ENCODE results near the gene MAP3K9.

The MAP3K9 gene

GRCh38 chr14:70845601-70846000 lies 36.3 kb upstream of the MAP3K9 start:
- Histone ChIP-seq H3K79me2 (ENCODE audit: insufficient read depth, low read length) (no peaks in the 10 kb centered on the region), H3K9me2 (replicated peaks; ENCODE audit: low read depth, low read length) (no peaks in the 10 kb centered on the region), H3K9ac (ENCODE audit: low read depth, low read length, poor library complexity, severe bottlenecking) (no peak overlapping the region), H3F3A (ENCODE audit: low read depth) (no peaks in the 10 kb centered on the region), H3K36me3 (ENCODE audit: insufficient read depth, low read length) (no peaks in the 10 kb centered on the region), H3K4me1 (ENCODE audit: insufficient read depth, low read length, poor library complexity, severe bottlenecking) (no peaks in the 10 kb centered on the region), H3K4me2 (ENCODE audit: low read depth, low read length, poor library complexity, severe bottlenecking) (no peak overlapping the region), H4K20me1 (ENCODE audit: insufficient read depth, low read length, poor library complexity, severe bottlenecking) (no peaks in the 10 kb centered on the region), H3K27me3 (ENCODE audit: insufficient read depth, low read length, poor library complexity, severe bottlenecking) (no peaks in the 10 kb centered on the region), H3K4me3 (ENCODE audit: low read length, poor library complexity, severe bottlenecking) (no peak overlapping the region), H3K9me3 (ENCODE audit: insufficient read depth, low read depth, low read length) (no peaks in the 10 kb centered on the region), H2AFZ (ENCODE audit: low read length) (no peak overlapping the region)
- TF ChIP-seq EZH2phosphoT487 (IDR thresholded peaks at IDR 0.05; ENCODE audit: borderline replicate concordance) (no peak), CTCF (conservative IDR thresholded peaks at IDR 0.05; ENCODE audit: low read length) (no peak)

DNA sequence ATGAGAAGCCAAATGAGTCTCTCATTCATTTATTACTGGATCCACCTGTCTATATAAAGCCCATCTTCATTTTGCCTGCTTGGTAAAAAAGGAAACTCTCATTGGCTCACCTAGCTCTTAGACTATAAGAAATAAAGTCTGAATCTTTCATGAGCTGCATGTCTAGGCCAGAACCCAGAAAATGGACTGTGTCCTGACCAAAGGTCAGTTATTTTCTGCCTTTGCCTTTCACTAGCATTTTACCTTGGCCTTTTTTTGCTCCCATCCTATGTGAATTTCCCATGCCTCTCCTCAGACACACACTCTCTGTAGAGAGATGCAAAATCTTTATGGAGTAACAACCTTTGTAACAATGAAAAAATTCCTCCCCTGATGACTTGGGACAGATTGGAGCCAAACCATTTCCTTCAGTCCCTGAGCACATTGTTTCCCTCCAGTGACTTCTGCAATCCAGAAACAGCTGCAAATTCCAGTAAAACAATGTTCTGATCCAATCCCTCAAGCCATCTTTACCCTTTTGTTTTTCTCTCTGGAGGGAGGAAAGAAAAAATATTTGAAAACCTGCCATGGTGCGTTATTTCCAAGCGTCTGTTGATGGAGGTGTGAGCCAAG lies 33.6 kb upstream of the MAP3K9 start:
- Histone ChIP-seq H3K4me1 (ENCODE audit: insufficient read depth, low read length, poor library complexity, severe bottlenecking) (no peaks in the 10 kb centered on the region), H3K4me2 (ENCODE audit: low read depth, low read length, poor library complexity, severe bottlenecking) (no peak overlapping the region), H3K27me3 (ENCODE audit: insufficient read depth, low read length, poor library complexity, severe bottlenecking) (no peaks in the 10 kb centered on the region), H4K20me1 (ENCODE audit: insufficient read depth, low read length, poor library complexity, severe bottlenecking) (no peaks in the 10 kb centered on the region), H3K9me3 (ENCODE audit: insufficient read depth, low read depth, low read length) (no peaks in the 10 kb centered on the region), H3K79me2 (ENCODE audit: insufficient read depth, low read length) (no peaks in the 10 kb centered on the region), H3K9ac (ENCODE audit: low read depth, low read length, poor library complexity, severe bottlenecking) (no peak overlapping the region), H3K4me3 (ENCODE audit: low read length, poor library complexity, severe bottlenecking) (no peak overlapping the region), H3K9me2 (replicated peaks; ENCODE audit: low read depth, low read length) (no peaks in the 10 kb centered on the region), H3F3A (ENCODE audit: low read depth) (no peaks in the 10 kb centered on the region), H3K36me3 (ENCODE audit: insufficient read depth, low read length) (no peaks in the 10 kb centered on the region), H2AFZ (ENCODE audit: low read length) (no peak overlapping the region)
- no peak for TF ChIP-seq EZH2phosphoT487 (IDR thresholded peaks at IDR 0.05; ENCODE audit: borderline replicate concordance)
- TF ChIP-seq CTCF (conservative IDR thresholded peaks at IDR 0.05; ENCODE audit: low read length) = no peak

- H3K27me3 ChIP-seq (ENCODE audit: insufficient read depth, low read length, poor library complexity, severe bottlenecking) = no peaks in the 10 kb centered on the region
- no peak overlapping the region for H3K4me2 ChIP-seq (ENCODE audit: low read depth, low read length, poor library complexity, severe bottlenecking)
- no peak overlapping the region for H3K9ac ChIP-seq (ENCODE audit: low read depth, low read length, poor library complexity, severe bottlenecking)
- no peaks in the 10 kb centered on the region for H3F3A ChIP-seq (ENCODE audit: low read depth)
- no peaks in the 10 kb centered on the region for H3K79me2 ChIP-seq (ENCODE audit: insufficient read depth, low read length)
- H3K9me2 ChIP-seq (replicated peaks; ENCODE audit: low read depth, low read length) = no peaks in the 10 kb centered on the region
- H3K9me3 ChIP-seq (ENCODE audit: insufficient read depth, low read depth, low read length) = peaks cover 5% of the 10 kb centered on the region; the same call in 1 of the 2 replicates
- H3K36me3 ChIP-seq (ENCODE audit: insufficient read depth, low read length) = no peaks in the 10 kb centered on the region
- no peak overlapping the region for H3K4me3 ChIP-seq (ENCODE audit: low read length, poor library complexity, severe bottlenecking)
- H4K20me1 ChIP-seq (ENCODE audit: insufficient read depth, low read length, poor library complexity, severe bottlenecking) = no peaks in the 10 kb centered on the region
- H2AFZ ChIP-seq (ENCODE audit: low read length) = no peak overlapping the region
- no peaks in the 10 kb centered on the region for H3K4me1 ChIP-seq (ENCODE audit: insufficient read depth, low read length, poor library complexity, severe bottlenecking)
- TF ChIP-seq CTCF (conservative IDR thresholded peaks at IDR 0.05; ENCODE audit: low read length) (no peak), EZH2phosphoT487 (IDR thresholded peaks at IDR 0.05; ENCODE audit: borderline replicate concordance) (no peak)
Measured at GRCh38 chr14:70838076-70838475, 28.8 kb upstream of the MAP3K9 start.

Data from Loucy (cell line).